HG02973 (cell line): ENCODE results near the gene CENPT.

Experiments used
- ATAC-seq: cut with Tn5 transposase; IDR thresholded peaks from one replicate; pipeline ENCODE4 v1.9.1; 2021; ENCODE audit warnings: moderate library complexity; ENCODE audit not compliant: unreplicated experiment

The CENPT gene

DNA sequence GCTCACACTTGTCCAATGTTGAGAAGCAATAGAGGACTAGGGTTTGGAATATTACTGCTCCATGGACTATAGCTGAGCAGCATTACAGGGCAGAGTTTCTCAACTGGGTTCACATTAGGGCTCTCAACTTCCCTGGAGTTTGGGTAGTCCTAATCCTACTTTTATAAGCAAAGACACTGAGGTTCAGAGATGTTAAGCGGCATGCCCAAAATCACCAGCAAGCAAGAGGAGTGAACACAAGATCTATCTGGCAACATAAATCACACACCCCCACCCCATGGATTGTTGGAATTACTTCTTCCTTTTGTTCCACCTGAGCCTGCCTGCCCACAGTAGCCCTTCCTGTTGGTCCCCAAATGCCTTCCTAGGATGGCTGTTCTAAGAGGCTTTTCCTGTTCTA lies 35.6 kb downstream of the CENPT start:
- ATAC-seq = no peak

DNA sequence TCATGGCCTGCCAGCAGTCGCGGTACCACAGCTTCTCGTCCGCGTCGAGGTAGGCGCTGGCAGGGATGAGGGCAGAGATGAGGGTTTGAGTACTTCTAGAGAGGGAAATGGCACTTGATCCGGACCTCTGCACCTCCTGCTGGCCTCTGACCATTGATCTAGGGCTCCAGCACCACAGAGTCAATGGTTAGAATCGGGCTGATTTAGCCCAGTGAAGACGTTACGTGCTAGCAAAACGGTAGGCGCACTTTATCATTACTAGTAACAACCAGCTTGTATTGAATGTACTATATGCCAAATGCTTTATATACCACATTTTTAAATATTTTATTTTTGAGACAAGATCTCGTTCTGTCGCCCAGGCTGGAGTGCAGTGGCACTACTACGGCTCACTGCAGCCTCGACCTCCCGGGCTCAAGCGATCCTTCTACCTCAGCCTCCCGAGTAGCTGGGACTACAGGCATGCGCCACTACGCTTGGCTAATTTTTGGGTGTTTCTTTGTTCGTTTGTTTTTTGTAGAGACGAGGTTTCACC lies 40.3 kb downstream of the CENPT start:
- no peak for ATAC-seq

DNA sequence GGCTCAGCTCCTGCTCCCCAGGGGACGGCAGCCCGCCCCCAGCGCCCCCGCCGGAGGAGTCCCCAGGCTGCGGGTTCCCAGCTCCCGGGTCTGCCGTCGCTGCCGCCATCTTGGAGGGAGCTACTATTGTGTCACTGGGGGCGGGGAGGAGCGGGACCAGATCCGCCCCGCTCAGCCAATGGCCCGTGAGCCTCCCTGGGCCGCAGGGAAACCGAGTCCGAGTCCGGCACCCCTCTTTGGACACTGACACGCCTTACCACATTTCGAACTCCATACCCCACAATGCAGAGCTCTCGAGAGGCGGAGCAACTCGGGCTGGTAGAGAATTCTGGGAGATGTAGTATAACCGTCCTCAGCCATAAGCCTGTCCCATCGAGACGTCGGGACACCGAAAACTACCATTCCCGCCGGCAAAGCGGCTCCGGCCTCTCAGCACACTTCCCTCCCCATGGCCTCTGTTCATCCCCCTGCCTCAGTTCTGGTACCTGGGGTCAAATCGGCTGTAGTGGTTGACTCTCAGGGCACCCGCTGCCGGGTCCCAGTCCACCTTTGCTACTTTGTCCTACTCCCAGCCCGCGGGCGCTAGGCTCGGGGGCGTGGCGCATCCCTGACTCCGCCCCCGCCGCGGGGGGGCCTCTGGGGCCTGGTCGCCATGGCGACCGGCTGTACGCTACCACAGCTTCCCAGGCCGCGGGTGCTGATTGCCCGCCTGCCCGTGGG lies 40.9 kb downstream of the CENPT start, which contains the start of the genes RANBP10 and TSNAXIP1:
Gene RANBP10, minus strand, starts transcription at position 133 of the 720 bp plus-strand sequence. Its CDS starts 24 bp downstream, at position 109.
Gene TSNAXIP1, plus strand, starts transcription at position 462 of the 720 bp plus-strand sequence. CDS start 261 bp downstream, outside the sequence.
- ATAC-seq = peak; percentile 85

DNA sequence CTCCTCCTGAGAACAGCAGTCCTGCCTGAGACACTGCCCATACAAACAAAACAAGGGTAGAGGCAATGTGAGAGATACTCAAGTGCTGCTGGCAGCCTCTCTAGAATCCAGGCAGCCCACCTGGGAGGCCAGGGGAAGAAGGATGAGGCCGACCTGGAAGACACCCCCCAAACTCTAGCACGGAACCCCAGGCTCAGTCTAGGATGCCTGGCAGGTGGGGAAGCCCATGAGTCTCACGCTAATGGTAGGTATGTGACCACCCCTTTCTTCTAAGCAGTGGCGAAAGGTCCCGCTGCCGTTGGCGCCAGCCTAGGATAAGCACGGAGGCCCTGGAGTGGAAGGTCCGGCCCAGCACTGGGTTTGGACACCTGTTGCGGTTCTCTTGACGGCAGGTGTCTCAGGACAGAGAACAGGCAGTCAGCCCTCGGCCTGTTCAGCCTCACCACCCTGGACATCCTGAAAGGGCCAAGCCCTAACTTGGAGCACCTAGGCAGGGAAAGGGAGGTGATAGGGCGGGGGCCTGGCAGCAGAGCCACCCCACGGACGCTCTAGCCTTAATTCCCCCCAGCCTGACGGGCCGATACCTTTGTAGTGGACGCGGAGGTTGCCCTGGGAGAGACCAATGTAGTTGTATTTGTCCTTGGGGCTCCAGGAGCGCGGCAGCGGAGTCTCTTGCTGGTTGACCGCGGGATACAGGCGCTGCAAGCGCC lies 41.6 kb downstream of the CENPT start:
- peak; percentile 1 for ATAC-seq

DNA sequence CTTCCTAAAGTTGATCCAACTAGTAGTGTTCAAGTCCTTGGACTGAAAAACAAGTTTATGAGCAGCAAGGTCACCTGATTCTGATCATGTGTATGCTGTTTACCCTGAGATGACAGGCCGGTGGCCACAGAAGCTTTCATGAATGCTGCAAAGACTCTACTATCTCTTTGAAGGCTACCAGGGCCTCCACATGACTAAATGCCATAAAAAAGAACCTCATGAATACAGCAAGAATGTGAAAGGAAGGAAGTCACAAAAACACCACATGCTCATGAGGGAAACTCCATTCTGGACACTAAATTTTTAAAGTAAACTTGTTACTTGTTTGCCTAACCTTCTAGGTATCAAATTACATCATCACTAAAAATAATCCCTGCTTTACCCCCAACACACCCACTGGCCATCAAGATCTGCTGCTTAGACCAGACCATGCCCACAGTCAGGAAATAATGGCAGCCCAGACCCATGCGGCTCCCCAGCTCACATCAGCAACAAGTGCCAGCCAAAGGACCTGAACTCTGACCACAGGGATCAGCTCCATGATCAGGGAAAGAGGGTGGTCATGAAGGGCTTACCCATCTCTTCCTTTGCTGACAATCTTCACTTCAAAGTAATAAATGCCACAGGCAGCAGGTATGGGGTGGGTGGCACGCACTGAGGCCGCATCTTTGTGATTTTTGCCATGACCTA lies 42.5 kb downstream of the CENPT start:
- no peak for ATAC-seq

DNA sequence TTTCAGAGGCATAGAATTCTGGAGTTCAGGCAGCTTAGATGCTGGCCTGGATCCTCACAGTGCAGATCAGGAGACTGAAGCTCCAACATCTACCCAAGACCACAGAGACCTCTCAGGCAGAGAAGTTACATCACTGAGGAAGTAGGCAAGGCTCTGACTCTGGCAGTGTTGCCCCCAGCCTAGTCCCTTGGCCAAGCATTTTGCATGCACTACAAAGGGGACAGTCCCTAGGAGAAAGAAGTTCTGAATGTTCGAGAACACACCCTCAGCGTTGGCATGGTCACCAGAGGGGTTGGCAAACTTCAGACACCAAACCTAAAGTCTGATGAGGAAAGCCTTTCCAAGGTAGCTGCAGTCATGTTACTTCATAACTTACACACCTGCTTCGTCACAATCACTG lies 43.6 kb downstream of the CENPT start:
- ATAC-seq = no peak

DNA sequence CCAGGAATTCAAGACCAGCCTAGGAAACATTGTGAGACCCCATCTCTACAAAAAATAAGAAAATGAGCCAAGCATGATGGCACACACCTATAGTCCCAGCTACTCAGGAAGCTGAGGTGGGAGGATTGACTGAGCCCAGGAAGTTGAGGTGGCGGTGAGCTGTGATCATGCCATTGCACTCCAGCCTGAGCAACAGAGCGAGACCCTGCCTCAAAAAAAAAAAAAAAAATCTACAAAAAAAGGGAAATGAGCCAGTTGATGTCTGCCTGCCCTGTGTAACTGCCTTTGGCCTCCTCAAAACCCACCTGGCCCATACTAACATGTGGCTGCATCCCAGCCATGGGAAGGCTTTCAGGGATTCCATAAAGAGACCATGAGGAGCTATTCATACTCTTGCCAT lies 45.6 kb downstream of the CENPT start:
- no peak for ATAC-seq

DNA sequence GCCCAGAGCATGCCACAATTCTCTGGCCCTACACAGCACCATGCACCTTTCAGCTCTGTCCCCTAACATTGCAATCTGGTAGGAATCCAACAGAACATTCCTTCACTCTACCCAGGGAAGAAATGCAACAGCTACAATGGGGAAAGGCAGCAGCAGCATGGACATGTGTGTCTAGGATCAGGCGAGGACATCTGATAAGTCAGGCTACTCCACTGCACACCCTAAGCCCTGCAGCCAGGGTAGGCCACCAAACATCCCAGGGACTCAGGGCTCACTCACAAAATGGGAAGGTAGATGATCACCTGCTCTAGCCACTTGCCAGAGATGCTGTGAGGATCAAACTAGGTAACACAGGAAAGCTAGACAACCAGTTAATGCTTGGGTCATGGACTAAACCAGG lies 46.3 kb downstream of the CENPT start:
- no peak for ATAC-seq

DNA sequence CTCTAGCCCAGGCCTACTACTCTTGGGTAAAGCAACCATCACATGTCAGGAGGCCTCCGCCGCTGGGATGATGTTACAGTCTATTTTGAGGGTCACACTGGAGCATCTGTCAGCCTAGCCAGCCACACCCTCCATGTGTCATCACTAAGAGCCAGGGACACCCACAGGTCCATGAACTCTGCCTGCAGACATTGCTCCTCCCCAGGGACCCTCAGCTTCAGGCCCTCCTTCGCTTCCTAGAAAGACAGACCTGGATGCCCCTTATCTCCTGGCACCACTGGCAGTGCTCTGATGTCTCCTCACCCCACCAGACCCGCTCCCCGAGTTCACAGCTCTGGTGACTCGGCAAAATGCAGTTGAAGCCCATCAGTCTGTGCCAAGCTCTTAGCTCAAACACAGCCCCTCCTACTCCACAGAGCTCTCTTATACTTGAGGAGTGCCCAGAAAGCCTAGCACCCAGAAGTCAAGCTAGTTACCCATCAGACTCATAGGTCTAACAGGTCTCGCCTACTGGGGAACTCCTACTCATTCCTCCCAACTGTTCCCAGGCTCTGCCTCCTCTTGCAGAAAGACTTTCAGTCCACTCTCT lies 47.1 kb downstream of the CENPT start:
- no peak for ATAC-seq

DNA sequence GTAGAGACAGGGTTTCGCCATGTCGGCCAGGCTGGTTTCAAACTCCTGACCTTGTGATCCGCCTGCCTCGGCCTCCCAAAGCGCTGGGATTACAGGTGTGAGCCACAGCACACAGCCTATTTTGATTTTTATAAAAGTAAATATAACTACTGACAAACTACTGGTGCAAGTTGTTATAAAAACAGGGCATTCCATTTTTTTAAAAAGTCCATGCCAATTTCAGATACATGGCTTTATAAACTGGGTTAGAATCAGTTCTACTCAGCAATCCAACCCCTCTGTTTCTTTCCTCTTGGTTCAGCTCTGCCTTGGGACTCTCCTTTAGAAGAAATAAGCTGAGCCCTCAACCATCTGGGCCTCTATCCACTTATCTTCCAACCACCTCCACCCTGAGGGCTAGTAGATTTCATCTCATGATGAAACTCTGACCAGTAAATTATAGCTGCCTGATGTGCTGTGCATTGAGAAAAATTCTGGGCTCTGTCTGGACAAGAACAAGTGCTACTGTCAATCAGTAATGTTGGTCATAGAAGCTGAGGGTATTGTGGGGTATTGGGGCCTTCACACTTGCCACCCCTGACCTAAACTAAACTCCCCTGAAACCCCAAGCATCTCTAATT lies 51.3 kb downstream of the CENPT start:
- ATAC-seq = no peak

DNA sequence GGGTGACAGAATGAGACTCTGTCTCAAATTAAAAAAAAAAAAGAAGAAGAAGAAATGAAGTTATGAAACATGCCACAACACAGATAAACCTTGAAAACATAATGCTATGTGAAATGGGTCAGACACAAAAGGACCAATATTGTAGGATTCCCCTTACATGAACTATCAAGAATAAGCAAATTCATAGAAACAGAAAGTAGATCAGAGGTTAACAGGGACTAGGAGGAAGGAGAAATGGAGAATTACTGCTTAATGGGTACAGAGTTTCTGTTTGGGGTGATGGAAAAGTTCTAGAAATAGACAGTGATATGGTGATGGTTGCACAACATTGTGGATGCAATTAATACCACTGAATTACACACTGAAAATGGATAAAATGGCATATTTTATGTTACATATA lies 57.4 kb downstream of the CENPT start:
- ATAC-seq = no peak

DNA sequence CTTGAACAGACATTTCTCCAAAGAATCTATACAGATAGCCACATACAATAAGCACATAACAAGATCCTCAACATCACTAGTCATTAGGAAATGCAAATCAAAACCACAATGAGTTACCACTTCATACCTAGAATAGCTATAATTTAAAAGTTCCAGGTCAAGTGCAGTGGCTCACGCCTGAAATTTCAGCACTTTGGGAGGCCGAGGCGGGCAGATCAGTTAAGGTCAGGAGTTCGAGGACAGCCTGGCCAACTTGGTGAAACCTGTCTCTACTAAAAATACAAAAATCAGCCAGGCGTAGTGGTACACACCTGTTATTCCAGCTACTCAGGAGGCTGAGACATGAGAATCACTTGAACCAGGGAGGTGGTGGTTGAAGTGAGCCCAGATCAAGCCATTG lies 61.0 kb downstream of the CENPT start:
- ATAC-seq = no peak

DNA sequence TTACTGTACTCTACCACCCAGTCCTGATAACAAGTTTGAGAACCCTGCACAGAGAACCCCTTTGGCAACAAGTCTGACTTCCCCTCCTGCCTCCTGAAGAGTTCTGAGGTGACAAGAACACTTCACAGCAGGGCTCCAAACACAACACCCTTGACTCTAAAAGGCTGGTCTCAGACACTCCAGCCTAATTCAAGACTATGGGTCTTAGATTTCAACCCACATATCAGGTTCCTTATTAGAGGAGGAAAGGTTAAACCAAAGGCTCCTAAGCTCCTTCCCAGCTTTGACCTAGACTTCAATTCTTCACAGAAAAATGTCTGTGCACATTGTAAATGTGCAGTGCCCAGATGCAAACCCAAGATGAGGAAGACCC lies 64.2 kb downstream of the CENPT start:
- ATAC-seq = no peak

DNA sequence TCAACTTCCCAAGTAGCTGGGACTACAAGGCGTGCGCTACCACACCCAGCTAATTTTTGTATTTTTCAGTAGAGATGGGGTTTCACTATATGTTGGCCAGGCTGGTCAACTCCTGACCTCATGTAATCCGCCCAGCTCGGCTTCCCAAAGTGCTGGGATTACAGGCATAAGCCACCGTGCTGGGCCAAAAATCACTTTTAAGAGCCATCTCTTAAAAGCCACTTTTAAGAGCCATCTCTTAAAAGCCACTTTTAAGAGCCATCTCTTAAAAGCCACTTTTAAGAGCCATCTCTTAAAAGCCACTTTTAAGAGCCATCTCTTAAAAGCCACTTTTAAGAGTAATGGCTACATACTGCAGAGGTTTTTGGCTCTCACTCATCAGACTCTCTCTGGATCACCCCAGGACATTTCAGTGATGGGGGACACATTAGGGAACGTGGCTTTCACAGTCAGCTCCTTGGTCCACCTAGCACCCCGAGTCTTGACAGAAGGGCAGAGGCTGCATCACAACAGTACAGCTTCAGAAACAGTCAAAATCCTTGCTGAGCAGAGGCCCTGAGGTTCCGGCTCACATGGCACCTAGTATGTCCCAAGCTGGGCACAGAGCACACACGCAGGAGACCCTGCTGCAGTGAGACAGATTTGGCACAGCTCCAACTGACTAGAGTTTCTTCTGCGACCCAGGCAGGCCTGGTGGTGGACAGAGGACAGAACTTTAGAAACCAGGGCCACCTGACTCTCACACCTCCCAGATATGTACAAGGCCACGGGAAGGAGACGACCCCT lies 64.7 kb downstream of the CENPT start:
- no peak for ATAC-seq

DNA sequence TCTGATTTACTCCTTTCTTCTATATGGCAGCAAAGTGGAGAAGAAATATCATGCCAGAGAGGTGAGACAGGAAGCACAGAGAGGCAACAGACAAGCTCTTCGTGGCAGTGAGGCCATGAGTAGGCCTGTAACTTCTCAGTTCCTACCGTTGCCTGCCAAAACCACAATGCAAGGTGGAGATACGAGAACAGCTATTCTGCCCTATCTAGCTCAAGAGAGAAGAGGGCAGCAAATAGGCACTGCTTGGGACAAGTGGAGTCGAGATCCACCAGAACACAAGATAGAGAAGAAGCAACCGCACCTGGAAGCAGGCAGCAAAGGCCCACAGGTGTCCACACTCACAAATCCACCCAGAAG lies 66.0 kb downstream of the CENPT start:
- ATAC-seq = peak; percentile 54

DNA sequence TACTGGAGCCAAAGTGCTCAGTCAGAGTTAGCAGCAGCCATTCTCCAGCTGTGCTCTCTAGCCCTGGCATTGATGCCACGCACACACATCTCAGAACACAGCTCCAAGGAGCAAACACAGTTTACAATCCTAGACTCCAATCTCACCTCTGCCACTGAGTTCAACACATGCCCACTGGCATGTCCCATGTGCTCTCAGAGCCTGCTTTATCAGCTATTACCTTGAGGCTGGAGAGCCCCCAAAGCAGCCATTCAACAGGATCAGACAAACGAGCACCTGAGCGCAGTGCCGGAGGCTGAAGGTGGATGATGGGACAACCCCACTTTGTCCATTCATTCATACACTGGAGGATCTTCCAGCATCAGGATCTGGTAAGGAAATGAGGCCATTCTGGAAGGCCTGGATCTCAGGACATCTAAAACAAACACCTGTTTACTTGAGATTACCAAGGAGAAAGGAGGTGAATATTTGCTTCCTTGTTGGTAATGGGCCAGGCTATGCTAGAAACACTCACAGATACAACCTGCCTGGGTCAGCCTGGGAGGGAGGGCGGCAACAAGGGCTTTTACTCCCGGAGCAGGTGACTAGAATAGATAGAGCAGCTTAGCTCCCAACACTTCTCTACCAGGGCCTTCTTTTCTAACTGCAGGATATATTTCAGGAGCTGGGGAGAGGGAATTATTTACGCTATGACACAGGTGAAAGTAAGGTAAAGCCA lies 66.5 kb downstream of the CENPT start:
- ATAC-seq = no peak

DNA sequence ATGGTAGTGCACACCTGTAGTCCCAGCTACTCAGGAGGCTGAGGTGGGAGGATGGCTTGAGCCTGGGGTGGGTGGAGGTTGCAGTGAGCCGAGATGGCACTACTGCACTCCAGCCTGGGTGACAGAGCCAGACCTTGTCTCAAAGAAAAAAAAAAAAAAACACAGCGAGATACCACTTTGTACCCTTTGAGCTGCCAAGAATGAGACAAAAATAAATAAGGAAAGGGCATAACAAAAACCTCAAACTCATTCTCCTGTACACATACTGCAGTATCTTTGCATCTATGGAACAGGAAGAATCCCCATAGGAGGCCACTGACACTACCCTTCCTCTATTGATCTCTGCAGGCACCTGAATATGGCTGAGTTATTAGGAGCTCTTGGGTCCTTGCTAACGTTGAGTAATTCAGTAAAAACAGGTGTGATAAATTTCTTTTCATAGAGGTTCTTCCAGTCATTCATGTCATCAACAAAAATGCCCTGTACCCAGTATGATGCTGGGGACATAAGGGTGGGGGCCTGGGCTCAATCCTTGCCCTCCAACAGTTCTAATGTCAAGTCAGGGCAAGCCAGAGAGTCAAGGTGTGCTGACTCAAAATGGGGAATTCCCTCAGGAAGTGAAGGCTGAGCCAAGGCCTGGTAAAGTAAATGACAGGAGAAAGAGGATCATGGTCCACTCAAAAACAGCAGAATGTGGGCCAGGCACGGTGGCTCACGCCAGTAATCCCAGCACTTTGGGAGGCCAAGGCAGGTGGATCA lies 68.1 kb downstream of the CENPT start:
- no peak for ATAC-seq
